Endothelial cell of umbilical vein (primary cell): ENCODE data around the gene BIRC3.

Experiments
- CTCF ChIP-seq, 2 donors: IDR thresholded peaks; 1 replicate in 1 of 2; 2 replicates in 1 of 2; pipeline ENCODE4 v1.5.1; 2011; ENCODE audit warnings: low read length in 2 of 2, mild to moderate bottlenecking in 2 of 2, moderate library complexity in 2 of 2, control low read depth in 1 of 2, inconsistent platforms in 1 of 2, low read depth in 1 of 2; ENCODE audit not compliant: insufficient read depth in 1 of 2; ENCODE audit errors: extremely low read depth in 1 of 2
- EZH2 ChIP-seq: IDR thresholded peaks from 2 replicates; pipeline ENCODE4 v1.6.1; 2012; ENCODE audit warnings: borderline replicate concordance, low read depth, mild to moderate bottlenecking, moderate library complexity, low read length, inconsistent platforms; ENCODE audit not compliant: severe bottlenecking
- JUN ChIP-seq: IDR thresholded peaks from 2 replicates; pipeline ENCODE4 v1.6.1; 2011; ENCODE audit warnings: borderline replicate concordance, low read depth; ENCODE audit not compliant: insufficient read length, insufficient read depth
- MYC ChIP-seq: IDR thresholded peaks from one replicate; pipeline ENCODE4 v1.6.1; 2011; ENCODE audit warnings: mild to moderate bottlenecking, low read depth, low read length
- POLR2A ChIP-seq: IDR thresholded peaks from 2 replicates; pipeline ENCODE4 v1.6.1; 2012; ENCODE audit warnings: low read depth, mild to moderate bottlenecking, control low read depth, low read length
- POLR2AphosphoS5 ChIP-seq: IDR thresholded peaks from 2 replicates; pipeline ENCODE4 v1.6.1; 2012; ENCODE audit warnings: low read depth, mild to moderate bottlenecking, control low read depth, low read length, moderate library complexity; ENCODE audit not compliant: insufficient read depth

- TF ChIP-seq CTCF (IDR thresholded peaks at IDR 0.05; ENCODE audit: extremely low read depth in 1 of 2, insufficient read depth in 1 of 2, low read depth in 1 of 2, low read length in 2 of 2) (no peak), POLR2AphosphoS5 (no peak), POLR2A (no peak), EZH2 (no peak), JUN (no peak), MYC (no peak)
These were observed 4.6 kb upstream of the BIRC3 start for GRCh38 chr11:102312667-102313066.
